ENCODE data around the gene PDILT. TPM values are rescaled to one million over a fixed set of nuclear protein-coding genes. Genes with fewer than 3 reads are reported as not detected.

PDILT gene
- total RNA-seq, 1 experiment from 2014 or later = not detected

GRCh38 chr16:20352615-20353014, 51.9 kb downstream of the PDILT start, which contains the start of gene UMOD:
Gene UMOD (minus strand): TSS chr16:20352715. CDS start chr16:20350737, 1,978 bp downstream.
- DNase-seq = no peak
- Histone ChIP-seq H3K9me2 (replicated peaks; ENCODE audit: low read length) (no peaks in the 10 kb centered on the region), H3K27ac (ENCODE audit: low read length) (no peak within 1 kb of the TSS), H4K20me1 (ENCODE audit: low read length) (no peaks in the 10 kb centered on the region), H2AFZ (ENCODE audit: low read length) (no peak within 1 kb of the TSS), H3K4me2 (ENCODE audit: low read length) (no peak within 1 kb of the TSS), H3K79me2 (ENCODE audit: low read length) (no peaks in the 10 kb centered on the region), H3K36me3 (ENCODE audit: low read depth, low read length) (no peaks in the 10 kb centered on the region), H3K4me3 (ENCODE audit: low read length) (no peak within 1 kb of the TSS), H3K9me3 (ENCODE audit: low read length) (no peaks in the 10 kb centered on the region), H3K4me1 (ENCODE audit: insufficient read depth, low read length) (no peaks in the 10 kb centered on the region), H3F3A (ENCODE audit: low read length, unreplicated experiment) (no peaks in the 10 kb centered on the region), H3K9ac (ENCODE audit: low read length) (no peak within 1 kb of the TSS), H3K27me3 (ENCODE audit: low read length) (no peaks in the 10 kb centered on the region)
- ChIA-PET POLR2A (ENCODE audit: unreplicated experiment) (no interaction called here), CTCF (no interaction called here)
- TF ChIP-seq EZH2phosphoT487 (IDR thresholded peaks at IDR 0.05; ENCODE audit: borderline replicate concordance, low read length) (no peak), EZH2 (IDR thresholded peaks at IDR 0.05; ENCODE audit: low read length, unreplicated experiment) (no peak)
- TF ChIP-seq, protein P1, sequence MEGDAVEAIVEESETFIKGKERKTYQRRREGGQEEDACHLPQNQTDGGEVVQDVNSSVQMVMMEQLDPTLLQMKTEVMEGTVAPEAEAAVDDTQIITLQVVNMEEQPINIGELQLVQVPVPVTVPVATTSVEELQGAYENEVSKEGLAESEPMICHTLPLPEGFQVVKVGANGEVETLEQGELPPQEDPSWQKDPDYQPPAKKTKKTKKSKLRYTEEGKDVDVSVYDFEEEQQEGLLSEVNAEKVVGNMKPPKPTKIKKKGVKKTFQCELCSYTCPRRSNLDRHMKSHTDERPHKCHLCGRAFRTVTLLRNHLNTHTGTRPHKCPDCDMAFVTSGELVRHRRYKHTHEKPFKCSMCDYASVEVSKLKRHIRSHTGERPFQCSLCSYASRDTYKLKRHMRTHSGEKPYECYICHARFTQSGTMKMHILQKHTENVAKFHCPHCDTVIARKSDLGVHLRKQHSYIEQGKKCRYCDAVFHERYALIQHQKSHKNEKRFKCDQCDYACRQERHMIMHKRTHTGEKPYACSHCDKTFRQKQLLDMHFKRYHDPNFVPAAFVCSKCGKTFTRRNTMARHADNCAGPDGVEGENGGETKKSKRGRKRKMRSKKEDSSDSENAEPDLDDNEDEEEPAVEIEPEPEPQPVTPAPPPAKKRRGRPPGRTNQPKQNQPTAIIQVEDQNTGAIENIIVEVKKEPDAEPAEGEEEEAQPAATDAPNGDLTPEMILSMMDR (conservative IDR thresholded peaks at IDR 0.05; ENCODE audit: low read depth, low read length) = no peak
- BruUV-seq (replicated peaks) = no TSS peak
- no peak for ATAC-seq
- intact Hi-C loops (cut with micrococcal nuclease) = no loop called here

DNA sequence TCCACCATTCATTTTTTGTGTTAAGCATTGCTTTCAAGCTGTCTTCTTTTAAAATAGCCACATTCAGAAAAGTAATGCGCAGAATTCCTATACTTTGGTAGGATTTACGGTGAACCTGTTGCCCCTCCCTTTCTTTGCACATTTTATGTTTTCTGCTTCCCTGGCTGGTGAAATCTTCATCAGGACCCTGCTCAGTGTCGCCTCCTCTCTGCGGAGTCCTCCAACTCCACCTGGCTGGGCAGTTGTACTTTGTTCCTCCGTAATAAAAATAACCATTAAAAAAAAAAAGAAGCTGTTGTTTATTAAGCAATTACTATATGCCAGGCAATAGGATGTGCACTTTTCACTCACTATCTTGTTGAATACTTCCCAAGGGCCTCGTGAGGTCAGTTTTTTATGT, 54.9 kb downstream of the PDILT start:
- Histone ChIP-seq H3K9me3 (ENCODE audit: low read length) (no peaks in the 10 kb centered on the region), H3F3A (ENCODE audit: low read length, unreplicated experiment) (no peaks in the 10 kb centered on the region), H3K36me3 (ENCODE audit: low read depth, low read length) (no peaks in the 10 kb centered on the region), H3K4me3 (ENCODE audit: low read length) (no peak overlapping the region), H3K27me3 (ENCODE audit: low read length) (no peaks in the 10 kb centered on the region), H3K79me2 (ENCODE audit: low read length) (no peaks in the 10 kb centered on the region), H4K20me1 (ENCODE audit: low read length) (no peaks in the 10 kb centered on the region), H3K4me1 (ENCODE audit: insufficient read depth, low read length) (no peaks in the 10 kb centered on the region), H2AFZ (ENCODE audit: low read length) (no peak overlapping the region), H3K9me2 (replicated peaks; ENCODE audit: low read length) (no peaks in the 10 kb centered on the region), H3K9ac (ENCODE audit: low read length) (no peak overlapping the region), H3K27ac (ENCODE audit: low read length) (no peak overlapping the region), H3K4me2 (ENCODE audit: low read length) (no peak overlapping the region)
- no TSS peak for BruUV-seq (replicated peaks)
- intact Hi-C loops (cut with micrococcal nuclease) = no loop called here
- TF ChIP-seq, protein P1 (conservative IDR thresholded peaks at IDR 0.05; ENCODE audit: low read depth, low read length) = no peak; the same call in 1 of the 2 replicates
- TF ChIP-seq EZH2 (IDR thresholded peaks at IDR 0.05; ENCODE audit: low read length, unreplicated experiment) = no peak
- no peak for TF ChIP-seq EZH2phosphoT487 (IDR thresholded peaks at IDR 0.05; ENCODE audit: borderline replicate concordance, low read length)
- ATAC-seq = no peak
- POLR2A ChIA-PET (ENCODE audit: unreplicated experiment) = no interaction called here
- CTCF ChIA-PET = no interaction called here
- no peak for DNase-seq

DNA sequence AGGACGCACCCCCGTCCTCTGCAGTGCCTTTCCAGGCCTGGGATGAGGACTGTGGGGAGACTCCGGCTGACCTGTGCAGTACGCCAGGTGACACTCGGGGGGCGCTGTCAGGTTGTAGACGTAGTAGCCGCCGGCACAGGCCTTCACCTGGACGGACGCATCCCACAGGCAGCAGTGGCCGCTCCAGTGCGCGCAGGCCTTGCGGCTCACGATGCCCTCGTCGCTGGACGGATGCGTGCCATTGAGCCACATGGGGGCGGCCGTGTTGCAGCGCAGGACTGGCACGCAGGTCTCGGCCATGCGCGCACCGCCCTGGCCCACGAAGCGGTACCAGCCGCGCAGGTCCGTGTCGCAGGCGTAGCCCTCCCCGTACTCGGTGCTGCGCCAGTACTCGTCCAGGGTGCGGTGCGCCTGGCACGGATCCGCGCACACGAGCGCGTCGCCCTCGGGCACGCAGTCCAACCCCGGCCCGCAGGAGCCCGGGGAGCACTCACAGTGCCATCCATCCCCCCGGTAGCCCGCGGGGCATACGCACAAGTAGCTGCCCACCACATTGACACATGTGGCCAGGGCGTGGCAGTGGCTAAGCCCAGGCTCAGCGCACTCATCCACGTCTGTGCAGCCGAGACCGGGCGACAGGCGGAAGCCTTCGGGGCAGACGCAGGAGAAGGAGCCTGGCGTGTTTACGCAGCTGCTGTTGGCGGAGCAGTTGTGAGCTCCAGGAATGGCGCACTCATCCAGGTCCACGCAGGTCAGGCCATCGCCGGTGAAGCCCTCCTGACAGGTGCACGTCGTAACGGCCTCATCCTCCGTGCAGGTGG, 56.0 kb downstream of the PDILT start:
- no peak overlapping the region for H3K9ac ChIP-seq (ENCODE audit: low read length)
- no peak overlapping the region for H3K4me2 ChIP-seq (ENCODE audit: low read length)
- no peaks in the 10 kb centered on the region for H3K27me3 ChIP-seq (ENCODE audit: low read length)
- H3K27ac ChIP-seq (ENCODE audit: low read length) = no peak overlapping the region
- no peaks in the 10 kb centered on the region for H3K36me3 ChIP-seq (ENCODE audit: low read depth, low read length)
- intact Hi-C loops (cut with micrococcal nuclease) = no loop called here
- H4K20me1 ChIP-seq (ENCODE audit: low read length) = no peaks in the 10 kb centered on the region
- no peak for DNase-seq
- no TSS peak for BruUV-seq (replicated peaks)
- no peaks in the 10 kb centered on the region for H3K9me3 ChIP-seq (ENCODE audit: low read length)
- POLR2A ChIA-PET (ENCODE audit: unreplicated experiment) = no interaction called here
- no peak overlapping the region for H3K4me3 ChIP-seq (ENCODE audit: low read length)
- no peaks in the 10 kb centered on the region for H3K9me2 ChIP-seq (replicated peaks; ENCODE audit: low read length)
- no peaks in the 10 kb centered on the region for H3K79me2 ChIP-seq (ENCODE audit: low read length)
- no peaks in the 10 kb centered on the region for H3F3A ChIP-seq (ENCODE audit: low read length, unreplicated experiment)
- H2AFZ ChIP-seq (ENCODE audit: low read length) = no peak overlapping the region
- CTCF ChIA-PET = no interaction called here
- no peak for TF ChIP-seq EZH2 (IDR thresholded peaks at IDR 0.05; ENCODE audit: low read length, unreplicated experiment)
- no peak for TF ChIP-seq EZH2phosphoT487 (IDR thresholded peaks at IDR 0.05; ENCODE audit: borderline replicate concordance, low read length)
- TF ChIP-seq, protein P1 (conservative IDR thresholded peaks at IDR 0.05; ENCODE audit: low read depth, low read length) = no peak
- H3K4me1 ChIP-seq (ENCODE audit: insufficient read depth, low read length) = no peaks in the 10 kb centered on the region
- ATAC-seq = no peak
